Measurements from ENCODE around the gene CEP57L1. TPM values are rescaled to one million over a fixed set of nuclear protein-coding genes. Genes with fewer than 3 reads are reported as not detected.

Gene CEP57L1
- total and polyA plus RNA-seq, 12 donors = 8.6 to 29.6 (median 14.2) TPM

GRCh38 chr6:109091314-109092024 lies 3.8 kb upstream of the CEP57L1 start:
- no peak for DNase-seq
- 91 to 97% (median 95%) methylated on average over 5 of the region's 5 CpGs for WGBS, 4 donors

GRCh38 chr6:109092074-109092473 lies 3.2 kb upstream of the CEP57L1 start:
- no peaks in the 10 kb centered on the region for H3K36me3 ChIP-seq (replicated peaks in 1 of 2)
- no peaks in the 10 kb centered on the region for H3K27me3 ChIP-seq
- intact Hi-C loops (cut with DNase I) = no loop called here
- no peak for DNase-seq
- peaks cover 12 to 46% of the 10 kb centered on the region in 2 donors for H3K4me1 ChIP-seq (replicated peaks in 1 of 2)
- H3K4me3 ChIP-seq = peak overlapping the region in 2 of 4 donors; percentile 33 to 69
- H3K9me3 ChIP-seq (replicated peaks in 1 of 3) = no peaks in the 10 kb centered on the region
- no peak overlapping the region for H3K27ac ChIP-seq
- no peak for TF ChIP-seq CTCF (IDR thresholded peaks at IDR 0.05)
- no peak for TF ChIP-seq POLR2A (IDR thresholded peaks at IDR 0.05)
- 21 to 31% (median 25%) methylated on average over 1 of the region's 1 CpG for WGBS, 4 donors

More at GRCh38 chr6:109091314-109092024, 3.8 kb upstream of the CEP57L1 start:
- H3K27ac ChIP-seq = no peak overlapping the region
- intact Hi-C loops (cut with DNase I) = no loop called here
- peaks cover 12 to 45% of the 10 kb centered on the region in 2 donors for H3K4me1 ChIP-seq (replicated peaks in 1 of 2)
- peak overlapping the region in 1 of 4 donors; percentile 69 for H3K4me3 ChIP-seq
- H3K9me3 ChIP-seq (replicated peaks in 1 of 3) = no peaks in the 10 kb centered on the region
- no peaks in the 10 kb centered on the region for H3K36me3 ChIP-seq (replicated peaks in 1 of 2)
- no peak for TF ChIP-seq POLR2A (IDR thresholded peaks at IDR 0.05)
- TF ChIP-seq CTCF (IDR thresholded peaks at IDR 0.05) = no peak
- H3K27me3 ChIP-seq = no peaks in the 10 kb centered on the region

GRCh38 chr6:109093732-109094415 lies 1.4 kb upstream of the CEP57L1 start:
- H3K9me3 ChIP-seq (replicated peaks in 1 of 3) = no peaks in the 10 kb centered on the region
- intact Hi-C loops (cut with DNase I) = no loop called here
- H3K36me3 ChIP-seq (replicated peaks in 1 of 2) = no peaks in the 10 kb centered on the region
- WGBS, 4 donors = 0 to 1% (median 0%) methylated on average over 19 of the region's 19 CpGs
- H3K27ac ChIP-seq = peak overlapping the region; percentile 88 to 98 (median 93)
- TF ChIP-seq POLR2A (IDR thresholded peaks at IDR 0.05) = no peak
- TF ChIP-seq CTCF (IDR thresholded peaks at IDR 0.05) = no peak
- no peaks in the 10 kb centered on the region for H3K27me3 ChIP-seq
- no peak for DNase-seq
- H3K4me3 ChIP-seq = peak overlapping the region in 2 of 4 donors; percentile 33 to 69
- H3K4me1 ChIP-seq (replicated peaks in 1 of 2) = peaks cover 12 to 43% of the 10 kb centered on the region in 2 donors

- no peaks in the 10 kb centered on the region for H3K36me3 ChIP-seq (replicated peaks in 1 of 2)
- H3K4me3 ChIP-seq = peak within 1 kb of the TSS; percentile 4 to 69 (median 42)
- peak; percentile 91 to 97 (median 94) for DNase-seq
- 0 to 3% (median 1%) methylated on average over 16 to 62 of the region's 62 CpGs for WGBS, 4 donors
- peak in 1 of 6 experiments; percentile 13 for TF ChIP-seq CTCF (IDR thresholded peaks at IDR 0.05)
- TF ChIP-seq POLR2A (IDR thresholded peaks at IDR 0.05) = peak; percentile 95 to 96
- no peaks in the 10 kb centered on the region for H3K9me3 ChIP-seq (replicated peaks in 1 of 3)
- intact Hi-C loops (cut with DNase I) = no loop called here
- peak within 1 kb of the TSS; percentile 88 to 98 (median 93) for H3K27ac ChIP-seq
- H3K4me1 ChIP-seq (replicated peaks in 1 of 2) = peaks cover 12 to 42% of the 10 kb centered on the region in 2 donors
- no peaks in the 10 kb centered on the region for H3K27me3 ChIP-seq
Observed at GRCh38 chr6:109094416-109095035, 781 bp upstream of the CEP57L1 start, which contains the start of gene SESN1. Gene SESN1 (minus strand): TSS chr6:109094846. CDS start chr6:109094073, 773 bp downstream.

Measured in adrenal gland (tissue), 12 donors.